GM12878 (cell line): ENCODE measurements around the gene LCLAT1.

Experiments used
- ATF7 ChIP-seq: fragments of 450-650 bp; IDR thresholded peaks from 2 replicates; pipeline ENCODE4 v1.6.1; 2016; ENCODE audit warnings: low read depth, mild to moderate bottlenecking
- BCL11A ChIP-seq: IDR thresholded peaks from 2 replicates; pipeline ENCODE4 v1.6.1; 2011; ENCODE audit warnings: low read depth, low read length
- CEBPZ ChIP-seq: fragments of 150-350 bp; IDR thresholded peaks from 2 replicates; pipeline ENCODE4 v1.6.1; 2016; ENCODE audit warnings: low read depth, low read length
- CHD1 ChIP-seq: IDR thresholded peaks from 2 replicates; pipeline ENCODE4 v1.6.1; 2012; ENCODE audit warnings: low read depth, low read length, improper control_type of control experiment
- CTCF ChIP-seq, 3 experiments: IDR thresholded peaks in 2 of 3; conservative IDR thresholded peaks in 1 of 3; 2 replicates each; pipeline ENCODE4 v1.5.1; 2011; ENCODE audit warnings: low read depth in 3 of 3, low read length in 3 of 3, mild to moderate bottlenecking in 3 of 3, control low read depth in 2 of 3, moderate library complexity in 2 of 3, inconsistent platforms in 1 of 3, mixed read lengths in 1 of 3; ENCODE audit not compliant: control insufficient read depth in 2 of 3, insufficient read depth in 1 of 3; ENCODE audit errors: extremely low read depth in 1 of 3
- KDM1A ChIP-seq: fragments of 200-600 bp; sonication (generic); IDR thresholded peaks from 2 replicates; pipeline ENCODE4 v1.6.1; 2016; ENCODE audit warnings: borderline replicate concordance
- POLR2A ChIP-seq: IDR thresholded peaks from 2 replicates; pipeline ENCODE4 v1.6.1; 2011; ENCODE audit warnings: low read depth, mild to moderate bottlenecking, low read length
- REST ChIP-seq: IDR thresholded peaks from 2 replicates; pipeline ENCODE4 v1.6.1; 2012; ENCODE audit warnings: mild to moderate bottlenecking, low read depth, low read length

- TF ChIP-seq POLR2A = no peak
- no peak for TF ChIP-seq KDM1A
- TF ChIP-seq CEBPZ = no peak
- TF ChIP-seq ATF7 = no peak
- no peak for TF ChIP-seq BCL11A
- TF ChIP-seq CTCF (IDR thresholded peaks at IDR 0.05 in 2 of 3, conservative IDR thresholded peaks at IDR 0.05 in 1 of 3; ENCODE audit: control insufficient read depth in 2 of 3, extremely low read depth in 1 of 3, insufficient read depth in 1 of 3, low read depth in 3 of 3, low read length in 3 of 3) = no peak
- no peak for TF ChIP-seq CHD1
- no peak for TF ChIP-seq REST
These were observed 44.2 kb downstream of the LCLAT1 start for GRCh38 chr2:30491225-30491624.
